Endodermal cell (in vitro differentiated cells): ENCODE results near the gene PIK3R4. TPM values are rescaled to one million over a fixed set of nuclear protein-coding genes. Genes with fewer than 3 reads are reported as not detected.

Experiments used
- DNase-seq: peaks from one replicate; pipeline ENCODE4 v3.0.0-alpha.2; 2017
- H3K27ac ChIP-seq: 2 replicates; pipeline ENCODE4 v1.5.1; 2013; ENCODE audit warnings: mild to moderate bottlenecking, low read depth, low read length, moderate library complexity
- H3K27me3 ChIP-seq: 2 replicates; pipeline ENCODE4 v1.6.1; 2013; ENCODE audit warnings: mild to moderate bottlenecking, low read length, moderate library complexity; ENCODE audit not compliant: insufficient read depth, control insufficient read depth, poor library complexity, severe bottlenecking
- H3K36me3 ChIP-seq: 2 replicates; pipeline ENCODE4 v1.7.0; 2013; ENCODE audit warnings: mild to moderate bottlenecking, low read length, moderate library complexity; ENCODE audit not compliant: control insufficient read depth, insufficient read depth
- H3K4me1 ChIP-seq: one replicate; pipeline ENCODE4 v1.7.0; 2013; ENCODE audit warnings: low read length; ENCODE audit not compliant: control insufficient read depth, insufficient read depth
- H3K4me3 ChIP-seq: 2 replicates; pipeline ENCODE4 v1.5.1; 2013; ENCODE audit warnings: mild to moderate bottlenecking, low read length, moderate library complexity
- H3K9ac ChIP-seq: 2 replicates; pipeline ENCODE4 v1.6.1; 2013; ENCODE audit warnings: mild to moderate bottlenecking, low read length, moderate library complexity; ENCODE audit not compliant: poor library complexity, severe bottlenecking; ENCODE audit errors: extremely low read depth
- H3K9me3 ChIP-seq: 2 replicates; pipeline ENCODE4 v1.6.1; 2013; ENCODE audit warnings: mild to moderate bottlenecking, low read length, moderate library complexity; ENCODE audit not compliant: control insufficient read depth
- H3K27ac Mint-ChIP-seq: 2 replicates; pipeline ENCODE4 v1.8.0; 2020; ENCODE audit warnings: mixed read lengths
- H3K27me3 Mint-ChIP-seq: 2 replicates; pipeline ENCODE4 v1.8.0; 2021; ENCODE audit warnings: mild to moderate bottlenecking, mixed read lengths; ENCODE audit not compliant: insufficient read depth
- H3K36me3 Mint-ChIP-seq: 2 replicates; pipeline ENCODE4 v1.8.0; 2020; ENCODE audit warnings: low read depth, mixed read lengths
- H3K4me1 Mint-ChIP-seq: 2 replicates; pipeline ENCODE4 v1.8.0; 2020; ENCODE audit warnings: mixed read lengths
- H3K4me3 Mint-ChIP-seq: 2 replicates; pipeline ENCODE4 v1.8.0; 2020; ENCODE audit warnings: mild to moderate bottlenecking, moderate library complexity, mixed read lengths
- H3K9me3 Mint-ChIP-seq: 2 replicates; pipeline ENCODE4 v1.8.0; 2020; ENCODE audit warnings: mild to moderate bottlenecking, mixed read lengths
- WGBS, 2 experiments: methylation state at CpG; one replicate each; pipeline versions ENCODE4 v1.1.5 to v1.1.7; 2013; ENCODE audit warnings: missing lambda C conversion rate in 2 of 2, mixed read lengths in 1 of 2; ENCODE audit not compliant: insufficient coverage in 1 of 2, insufficient read length in 1 of 2; 5-methylcytosine and 5-hydroxymethylcytosine counted together
- total RNA-seq, 2 donors: library from RNA; stranded (reverse); fragmentation: NEBNext Ultra II Directional in 1 of 2; extraction: Animal tissue kit (Norgen Biotek cat#: 25700) in 1 of 2; gene quantifications; 2 replicates in 1 of 2; 3 replicates in 1 of 2; pipeline ENCODE4 v1.2.1, GENCODE V29; 2021
- TF ChIP-seq, protein P1 (sequence below): fragments of 200-600 bp; sonication (generic); conservative IDR thresholded peaks from 2 replicates; pipeline ENCODE4 v1.5.0; 2021; ENCODE audit warnings: antibody characterized with exemption, mild to moderate bottlenecking

Gene PIK3R4
- total RNA-seq, 2 donors from 2014 or later: 40.3 to 41.2 TPM

DNA sequence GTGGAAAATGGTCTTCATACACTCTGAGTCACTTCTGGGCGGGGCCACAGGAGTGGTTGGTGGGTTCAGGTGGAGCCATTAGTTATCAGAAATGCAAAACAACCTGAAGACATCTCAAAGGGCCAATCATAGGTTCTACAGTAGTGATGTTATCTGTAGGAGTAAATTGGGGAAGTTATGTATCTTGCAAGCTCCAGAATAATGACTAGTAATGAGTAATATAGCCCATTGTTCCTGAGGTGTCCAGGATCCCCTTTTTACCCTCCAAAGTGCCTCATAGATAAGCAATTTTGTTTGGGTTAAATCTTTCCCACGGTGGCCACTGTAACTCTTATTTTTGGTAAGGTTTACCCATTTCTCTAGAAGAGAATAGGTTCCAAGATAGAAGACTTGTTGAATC, 91.7 kb downstream of the PIK3R4 start:
- no peak for DNase-seq
- Mint-ChIP-seq H3K27me3 (no peaks in the 10 kb centered on the region), H3K36me3 (peaks cover 24% of the 10 kb centered on the region), H3K4me3 (no peak overlapping the region), H3K27ac (no peak overlapping the region), H3K4me1 (no peaks in the 10 kb centered on the region), H3K9me3 (peaks cover 3% of the 10 kb centered on the region)
- no peaks in the 10 kb centered on the region for H3K9me3 ChIP-seq
- WGBS, 2 experiments: 91 to 100% methylated on average over 1 to 2 of the region's 2 CpGs
- H3K4me3 ChIP-seq: no peak overlapping the region
- no peaks in the 10 kb centered on the region for H3K4me1 ChIP-seq
- TF ChIP-seq, protein P1, sequence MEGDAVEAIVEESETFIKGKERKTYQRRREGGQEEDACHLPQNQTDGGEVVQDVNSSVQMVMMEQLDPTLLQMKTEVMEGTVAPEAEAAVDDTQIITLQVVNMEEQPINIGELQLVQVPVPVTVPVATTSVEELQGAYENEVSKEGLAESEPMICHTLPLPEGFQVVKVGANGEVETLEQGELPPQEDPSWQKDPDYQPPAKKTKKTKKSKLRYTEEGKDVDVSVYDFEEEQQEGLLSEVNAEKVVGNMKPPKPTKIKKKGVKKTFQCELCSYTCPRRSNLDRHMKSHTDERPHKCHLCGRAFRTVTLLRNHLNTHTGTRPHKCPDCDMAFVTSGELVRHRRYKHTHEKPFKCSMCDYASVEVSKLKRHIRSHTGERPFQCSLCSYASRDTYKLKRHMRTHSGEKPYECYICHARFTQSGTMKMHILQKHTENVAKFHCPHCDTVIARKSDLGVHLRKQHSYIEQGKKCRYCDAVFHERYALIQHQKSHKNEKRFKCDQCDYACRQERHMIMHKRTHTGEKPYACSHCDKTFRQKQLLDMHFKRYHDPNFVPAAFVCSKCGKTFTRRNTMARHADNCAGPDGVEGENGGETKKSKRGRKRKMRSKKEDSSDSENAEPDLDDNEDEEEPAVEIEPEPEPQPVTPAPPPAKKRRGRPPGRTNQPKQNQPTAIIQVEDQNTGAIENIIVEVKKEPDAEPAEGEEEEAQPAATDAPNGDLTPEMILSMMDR: no peak
- no peak overlapping the region for H3K9ac ChIP-seq
- no peaks in the 10 kb centered on the region for H3K27me3 ChIP-seq
- no peak overlapping the region for H3K27ac ChIP-seq
- no peaks in the 10 kb centered on the region for H3K36me3 ChIP-seq

DNA sequence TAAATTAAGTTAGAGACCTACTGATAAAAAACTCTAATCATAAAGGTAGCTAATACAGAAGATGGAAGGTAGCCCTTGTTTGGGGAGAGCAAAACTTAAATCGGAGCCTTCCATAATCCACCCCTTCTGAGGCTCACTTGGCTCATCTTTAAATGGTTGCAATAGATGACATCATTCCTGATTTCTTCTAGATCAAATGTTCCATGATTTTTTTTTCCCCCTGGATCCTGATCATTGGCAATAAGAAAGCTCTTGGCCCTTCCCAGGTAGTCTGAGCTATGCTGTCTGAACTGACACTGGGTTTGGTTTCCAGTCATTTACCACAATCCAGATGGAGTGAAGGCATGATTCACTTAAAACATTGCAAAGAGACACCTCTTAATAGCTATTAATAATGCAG, 92.5 kb downstream of the PIK3R4 start:
- H3K9me3 Mint-ChIP-seq: peaks cover 3% of the 10 kb centered on the region
- no peaks in the 10 kb centered on the region for H3K36me3 ChIP-seq
- H3K9me3 ChIP-seq: no peaks in the 10 kb centered on the region
- H3K4me3 Mint-ChIP-seq: no peak overlapping the region
- H3K27me3 Mint-ChIP-seq: no peaks in the 10 kb centered on the region
- H3K36me3 Mint-ChIP-seq: peaks cover 24% of the 10 kb centered on the region
- no peak for DNase-seq
- H3K9ac ChIP-seq: no peak overlapping the region
- H3K4me1 Mint-ChIP-seq: no peaks in the 10 kb centered on the region
- no peak overlapping the region for H3K4me3 ChIP-seq
- TF ChIP-seq, protein P1: no peak
- no peak overlapping the region for H3K27ac ChIP-seq
- no peaks in the 10 kb centered on the region for H3K27me3 ChIP-seq
- WGBS, 2 experiments: 94 to 100% methylated on average over 1 of the region's 1 CpG
- H3K27ac Mint-ChIP-seq: no peak overlapping the region
- H3K4me1 ChIP-seq: no peaks in the 10 kb centered on the region

DNA sequence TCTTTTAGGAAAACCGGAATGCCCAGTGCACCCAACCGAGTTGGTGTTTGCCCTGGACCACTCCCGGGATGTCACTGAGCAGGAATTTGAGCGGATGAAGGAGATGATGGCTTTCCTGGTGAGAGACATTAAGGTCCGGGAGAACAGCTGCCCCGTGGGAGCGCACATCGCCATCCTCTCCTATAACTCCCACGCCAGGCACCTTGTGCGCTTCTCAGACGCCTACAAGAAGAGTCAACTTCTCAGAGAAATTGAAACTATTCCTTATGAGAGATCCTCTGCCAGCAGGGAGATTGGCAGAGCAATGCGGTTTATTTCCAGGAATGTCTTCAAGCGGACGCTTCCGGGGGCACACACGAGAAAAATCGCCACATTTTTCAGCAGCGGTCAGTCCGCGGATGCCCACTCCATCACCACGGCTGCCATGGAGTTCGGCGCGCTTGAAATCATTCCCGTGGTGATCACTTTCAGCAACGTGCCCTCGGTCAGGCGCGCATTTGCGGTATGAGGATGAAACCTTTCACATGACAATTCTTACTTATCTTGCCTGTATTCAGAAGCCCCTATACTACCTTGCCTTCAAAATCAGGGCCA, 97.5 kb downstream of the PIK3R4 start:
- Mint-ChIP-seq H3K27me3 (no peaks in the 10 kb centered on the region), H3K36me3 (no peaks in the 10 kb centered on the region), H3K27ac (no peak overlapping the region), H3K4me3 (no peak overlapping the region), H3K9me3 (no peaks in the 10 kb centered on the region), H3K4me1 (no peaks in the 10 kb centered on the region)
- H3K4me3 ChIP-seq: no peak overlapping the region
- 96% methylated on average over 20 to 30 of the region's 30 CpGs for WGBS, 2 experiments
- H3K9ac ChIP-seq: no peak overlapping the region
- H3K36me3 ChIP-seq: no peaks in the 10 kb centered on the region
- H3K4me1 ChIP-seq: no peaks in the 10 kb centered on the region
- no peaks in the 10 kb centered on the region for H3K9me3 ChIP-seq
- TF ChIP-seq, protein P1: no peak
- no peaks in the 10 kb centered on the region for H3K27me3 ChIP-seq
- DNase-seq: no peak
- H3K27ac ChIP-seq: no peak overlapping the region
